H1 (cell line): ENCODE data around the gene CEACAM5. TPM values are rescaled to one million over a fixed set of nuclear protein-coding genes. Genes with fewer than 3 reads are reported as not detected.

Experiments
- CTCF ChIA-PET: fragments of 300-600 bp; sonication (Branson Sonifier 250); formaldehyde crosslinking; loops from one replicate; lab custom pipeline; 2021; ENCODE audit not compliant: partially characterized antibody; lab: Charles Lee
- POLR2A ChIA-PET: fragments of 300-600 bp; sonication (Branson Sonifier 250); formaldehyde crosslinking; loops from one replicate; lab custom pipeline; 2021; ENCODE audit warnings: inconsistent platforms; ENCODE audit not compliant: partially characterized antibody; lab: Charles Lee
- DNase-seq, 2 experiments: peaks; one replicate each; pipeline versions ENCODE4 v3.0.0 to v3.0.0-alpha.2; 2010 to 2022; ENCODE audit warnings: low spot score in 2 of 2, low read depth in 1 of 2, mixed read lengths in 1 of 2
- FAIRE-seq: peaks from 2 replicates; lab custom pipeline; 2011; peaks lifted over from hg19 to GRCh38; lab: Jason Lieb, UNC
- H2AFZ ChIP-seq: 2 replicates; pipeline ENCODE4 v1.8.1; 2012; ENCODE audit warnings: low read length, inconsistent platforms
- H2AK5ac ChIP-seq: 2 replicates; pipeline ENCODE4 v1.6.1; 2013; ENCODE audit warnings: low read depth, low read length
- H2BK120ac ChIP-seq: replicated peaks from 2 replicates; pipeline ENCODE3; 2013; ENCODE audit warnings: low read depth, low read length, inconsistent platforms
- H2BK12ac ChIP-seq: 2 replicates; pipeline ENCODE4 v1.6.1; 2013; ENCODE audit warnings: low read depth, low read length
- H2BK15ac ChIP-seq: 2 replicates; pipeline ENCODE4 v1.6.1; 2013; ENCODE audit warnings: low read length
- H2BK20ac ChIP-seq: 2 replicates; pipeline ENCODE4 v1.6.1; 2013; ENCODE audit warnings: low read length
- H2BK5ac ChIP-seq: 2 replicates; pipeline ENCODE4 v1.6.1; 2013; ENCODE audit warnings: low read depth, low read length
- H3K14ac ChIP-seq: 2 replicates; pipeline ENCODE4 v1.6.1; 2013; ENCODE audit warnings: inconsistent platforms; ENCODE audit not compliant: insufficient read length
- H3K18ac ChIP-seq: 2 replicates; pipeline ENCODE4 v1.6.1; 2013; ENCODE audit warnings: low read length; ENCODE audit errors: extremely low read depth
- H3K23ac ChIP-seq: 2 replicates; pipeline ENCODE4 v1.6.1; 2013; ENCODE audit warnings: inconsistent platforms; ENCODE audit not compliant: insufficient read length
- H3K23me2 ChIP-seq: 2 replicates; pipeline ENCODE4 v1.6.1; 2013; ENCODE audit warnings: low read depth, low read length
- H3K27ac ChIP-seq: 2 replicates; pipeline ENCODE4 v1.6.1; 2011; ENCODE audit warnings: low read depth, low read length, inconsistent platforms
- H3K27me3 ChIP-seq, 4 experiments: replicated peaks in 1 of 4; 1 replicate in 1 of 4; 2 replicates in 3 of 4; pipeline versions ENCODE4 v1.6.1 to v1.8.1; 2011 to 2013; ENCODE audit warnings: low read length in 3 of 4, mild to moderate bottlenecking in 3 of 4, inconsistent platforms in 2 of 4, mixed read lengths in 2 of 4, moderate library complexity in 1 of 4; ENCODE audit not compliant: control insufficient read depth in 3 of 4, insufficient read depth in 3 of 4; ENCODE audit errors: extremely low read depth in 1 of 4
- H3K36me3 ChIP-seq, 4 experiments: 2 replicates each; pipeline versions ENCODE4 v1.6.1 to v1.8.1; 2011 to 2013; ENCODE audit warnings: mild to moderate bottlenecking in 4 of 4, low read length in 3 of 4, moderate library complexity in 2 of 4, control low read depth in 1 of 4, inconsistent platforms in 1 of 4; ENCODE audit not compliant: insufficient read depth in 4 of 4, control insufficient read depth in 2 of 4
- H3K4ac ChIP-seq: replicated peaks from 2 replicates; pipeline ENCODE3; 2013; ENCODE audit warnings: low read length, low read depth, mixed read lengths, inconsistent platforms; ENCODE audit not compliant: insufficient read length
- H3K4me1 ChIP-seq, 4 experiments: replicated peaks in 1 of 4; 1 replicate in 1 of 4; 2 replicates in 3 of 4; pipeline versions ENCODE4 v1.6.1 to v1.8.1; 2011 to 2013; ENCODE audit warnings: low read length in 3 of 4, inconsistent platforms in 2 of 4, mixed read lengths in 1 of 4; ENCODE audit not compliant: insufficient read depth in 4 of 4, control insufficient read depth in 3 of 4
- H3K4me2 ChIP-seq, 2 experiments: 2 replicates each; pipeline versions ENCODE4 v1.6.1 to v1.8.1; 2011 to 2013; ENCODE audit warnings: low read depth in 2 of 2, low read length in 2 of 2, control low read depth in 1 of 2, inconsistent platforms in 1 of 2, mild to moderate bottlenecking in 1 of 2; ENCODE audit not compliant: insufficient read depth in 1 of 2
- H3K4me3 ChIP-seq, 4 experiments: fragments of 200-600, 300-600 bp in 1 of 4; sonication (generic), shearing (Covaris generic), sonication (Bioruptor Twin) in 1 of 4; 2 replicates each; pipeline versions ENCODE4 v1.5.1 to v1.8.1; 2011 to 2016; ENCODE audit warnings: low read length in 4 of 4, low read depth in 3 of 4, control low read depth in 2 of 4, inconsistent platforms in 2 of 4, mild to moderate bottlenecking in 2 of 4, mixed read lengths in 1 of 4, moderate library complexity in 1 of 4; ENCODE audit not compliant: insufficient read depth in 2 of 4; ENCODE audit errors: extremely low read depth in 1 of 4
- H3K56ac ChIP-seq: replicated peaks from 2 replicates; pipeline ENCODE3; 2013; ENCODE audit warnings: low read depth, mild to moderate bottlenecking, mixed read lengths, low read length, inconsistent platforms; ENCODE audit not compliant: insufficient read length
- H3K79me1 ChIP-seq: 2 replicates; pipeline ENCODE4 v1.6.1; 2013; ENCODE audit warnings: low read depth, low read length, control low read depth
- H3K79me2 ChIP-seq, 2 experiments: 2 replicates each; pipeline versions ENCODE4 v1.6.1 to v1.8.1; 2012 to 2013; ENCODE audit warnings: low read length in 2 of 2, mild to moderate bottlenecking in 2 of 2, inconsistent platforms in 1 of 2; ENCODE audit not compliant: insufficient read depth in 2 of 2, control insufficient read depth in 1 of 2
- H3K9ac ChIP-seq, 4 experiments: replicated peaks in 1 of 4; 1 replicate in 1 of 4; 2 replicates in 3 of 4; pipeline versions ENCODE4 v1.6.1 to v1.8.1; 2011 to 2013; ENCODE audit warnings: low read depth in 3 of 4, low read length in 3 of 4, control low read depth in 2 of 4, mild to moderate bottlenecking in 2 of 4, moderate library complexity in 2 of 4, inconsistent platforms in 1 of 4; ENCODE audit errors: extremely low read depth in 1 of 4
- H3K9me3 ChIP-seq, 2 experiments: 2 replicates each; pipeline versions ENCODE4 v1.6.1 to v1.8.1; 2012 to 2013; ENCODE audit warnings: mild to moderate bottlenecking in 2 of 2, moderate library complexity in 2 of 2, control low read depth in 1 of 2, inconsistent platforms in 1 of 2, low read depth in 1 of 2, low read length in 1 of 2, mixed read lengths in 1 of 2; ENCODE audit not compliant: insufficient read depth in 2 of 2
- H4K20me1 ChIP-seq, 2 experiments: replicated peaks in 1 of 2; 2 replicates each; pipeline versions ENCODE3 to v1.8.1; 2011 to 2013; ENCODE audit warnings: inconsistent platforms in 2 of 2, low read length in 2 of 2, mild to moderate bottlenecking in 1 of 2; ENCODE audit not compliant: insufficient read depth in 2 of 2, control insufficient read depth in 1 of 2
- H4K5ac ChIP-seq: 2 replicates; pipeline ENCODE4 v1.6.1; 2013; ENCODE audit warnings: low read length, low read depth, mixed read lengths, inconsistent platforms; ENCODE audit not compliant: insufficient read length
- H4K8ac ChIP-seq: 2 replicates; pipeline ENCODE4 v1.8.0; 2013; ENCODE audit warnings: mild to moderate bottlenecking, moderate library complexity, low read length, inconsistent platforms; ENCODE audit not compliant: insufficient read depth; ENCODE audit errors: extremely low read depth
- H4K91ac ChIP-seq: replicated peaks from 2 replicates; pipeline ENCODE3; 2013; ENCODE audit warnings: low read length, mixed read lengths, inconsistent platforms; ENCODE audit not compliant: insufficient read length
- CTCF ChIP-seq, 3 experiments: IDR thresholded peaks; 1 replicate in 2 of 3; 2 replicates in 1 of 3; pipeline versions ENCODE4 v1.5.1 to v1.6.1; 2011; ENCODE audit warnings: low read length in 3 of 3, mild to moderate bottlenecking in 3 of 3, inconsistent platforms in 2 of 3, low read depth in 1 of 3, moderate library complexity in 1 of 3; ENCODE audit not compliant: insufficient read depth in 1 of 3; ENCODE audit errors: control extremely low read depth in 1 of 3
- JUND ChIP-seq: IDR thresholded peaks from 2 replicates; pipeline ENCODE4 v1.6.1; 2011; ENCODE audit warnings: mild to moderate bottlenecking, improper control_type of control experiment, low read length
- KDM1A ChIP-seq: fragments of 200-600, 300-600 bp; sonication (generic); IDR thresholded peaks from 2 replicates; pipeline ENCODE4 v1.7.1; 2016; ENCODE audit warnings: mild to moderate bottlenecking, low read length, borderline replicate concordance
- SP4 ChIP-seq: IDR thresholded peaks from 2 replicates; pipeline ENCODE4 v1.6.1; 2012; ENCODE audit warnings: low read length, inconsistent platforms
- TCF12 ChIP-seq: IDR thresholded peaks from 2 replicates; pipeline ENCODE4 v1.6.1; 2011; ENCODE audit warnings: low read depth, mild to moderate bottlenecking, low read length
- YY1 ChIP-seq: IDR thresholded peaks from 2 replicates; pipeline ENCODE4 v1.6.1; 2011; ENCODE audit warnings: low read depth, mild to moderate bottlenecking, low read length
- WGBS, 2 experiments: shearing (Covaris generic) in 1 of 2; methylation state at CpG; one replicate each; pipeline versions ENCODE4 v1.1.6 to v1.1.7; 2013 to 2015; ENCODE audit warnings: low lambda C conversion rate in 2 of 2, mixed read lengths in 2 of 2, inconsistent platforms in 1 of 2, low coverage in 1 of 2, missing lambda C conversion rate in 1 of 2; ENCODE audit not compliant: insufficient replicate concordance in 2 of 2, insufficient coverage in 1 of 2, insufficient read length in 1 of 2; ENCODE audit errors: extremely low coverage in 1 of 2, missing lambda C conversion rate in 1 of 2; 5-methylcytosine and 5-hydroxymethylcytosine counted together
- polyA plus RNA-seq, 7 experiments: library from polyadenylated mRNA; depleted of rRNA in 3 of 7; stranded (reverse) in 5 of 7; unstranded in 2 of 7; fragments of >200 nt in 5 of 7; fragments of 200-250 nt in 2 of 7; gene quantifications; 1 replicate in 5 of 7; 2 replicates in 1 of 7; 4 replicates in 1 of 7; pipeline versions ENCODE4 v1.2.1 to v1.2.3, GENCODE V29; 2011 to 2013; ENCODE audit warnings: missing spikeins in 2 of 7, mixed read lengths in 2 of 7
- total RNA-seq: library from RNA; stranded (reverse); fragmentation: NEBNext Ultra II Directional; extraction: Animal tissue kit (Norgen Biotek cat#: 25700); gene quantifications from 2 replicates; pipeline ENCODE4 v1.2.1, GENCODE V29; 2021

CEACAM5 gene
- total and polyA plus RNA-seq, 2 of the 8 experiments (the other 6 are each of a cell fraction or from before 2014, with no cell fraction given): not detected

- Histone ChIP-seq H2AK5ac (no peak overlapping the region), H3K4me2 (no peak overlapping the region), H3K4ac (no peak overlapping the region), H2BK20ac (no peak overlapping the region), H3K36me3 (no peaks in the 10 kb centered on the region), H3K56ac (no peak overlapping the region), H2AFZ (no peak overlapping the region), H2BK5ac (no peak overlapping the region), H3K9ac (no peak overlapping the region), H2BK12ac (no peak overlapping the region), H4K5ac (no peak overlapping the region), H3K79me1 (no peaks in the 10 kb centered on the region), H3K4me3 (no peak overlapping the region), H2BK15ac (no peak overlapping the region), H3K18ac (no peak overlapping the region), H3K4me1 (no peaks in the 10 kb centered on the region), H3K79me2 (no peaks in the 10 kb centered on the region), H3K27me3 (no peaks in the 10 kb centered on the region), H3K27ac (no peak overlapping the region), H4K8ac (no peak overlapping the region), H3K9me3 (peaks cover 76 to 89% of the 10 kb centered on the region in 2 experiments), H3K23ac (no peak overlapping the region), H3K23me2 (no peaks in the 10 kb centered on the region), H3K14ac (no peak overlapping the region), H2BK120ac (no peak overlapping the region), H4K20me1 (peaks cover 0 to 1% of the 10 kb centered on the region in 2 experiments), H4K91ac (no peak overlapping the region)
- 49% methylated on average over 3 of the region's 3 CpGs; no CpG with 5 or more reads in 1 of the 2 experiments for WGBS, 2 experiments
- CTCF ChIA-PET: interaction anchor here (1.1 kb wide), 1 partner anchor 15 kb away, joined by 3 read pairs; the partner anchor contains the start of gene CEACAM7
- DNase-seq (no peak), FAIRE-seq (no peak)
- POLR2A ChIA-PET: no interaction called here
- TF ChIP-seq CTCF (IDR thresholded peaks at IDR 0.05; ENCODE audit: control extremely low read depth in 1 of 3, insufficient read depth in 1 of 3, low read depth in 1 of 3, low read length in 3 of 3): no peak
- TF ChIP-seq SP4: no peak
- TF ChIP-seq JUND: no peak
- no peak for TF ChIP-seq KDM1A
- no peak for TF ChIP-seq TCF12
- TF ChIP-seq YY1: no peak
Measured at GRCh38 chr19:41702171-41702651, 6.2 kb upstream of the CEACAM5 start.
